GM15510 (cell line): ENCODE data around the gene GLIPR2.

ENCODE experiments used
- POLR2A ChIP-seq: IDR thresholded peaks from 3 replicates; pipeline ENCODE4 v1.6.1; 2011; ENCODE audit warnings: borderline replicate concordance; ENCODE audit not compliant: insufficient read length; ENCODE audit errors: extremely low read depth

Gene GLIPR2

GRCh38 chr9:36192196-36192595 lies 55.7 kb downstream of the GLIPR2 start:
- no peak for TF ChIP-seq POLR2A

GRCh38 chr9:36193023-36193422 lies 56.5 kb downstream of the GLIPR2 start:
- no peak for TF ChIP-seq POLR2A

GRCh38 chr9:36194326-36195000 lies 57.9 kb downstream of the GLIPR2 start:
- no peak for TF ChIP-seq POLR2A

- TF ChIP-seq POLR2A = no peak
Measured at GRCh38 chr9:36204906-36205547, 68.5 kb downstream of the GLIPR2 start.

GRCh38 chr9:36207016-36207415 lies 70.5 kb downstream of the GLIPR2 start:
- no peak for TF ChIP-seq POLR2A

DNA sequence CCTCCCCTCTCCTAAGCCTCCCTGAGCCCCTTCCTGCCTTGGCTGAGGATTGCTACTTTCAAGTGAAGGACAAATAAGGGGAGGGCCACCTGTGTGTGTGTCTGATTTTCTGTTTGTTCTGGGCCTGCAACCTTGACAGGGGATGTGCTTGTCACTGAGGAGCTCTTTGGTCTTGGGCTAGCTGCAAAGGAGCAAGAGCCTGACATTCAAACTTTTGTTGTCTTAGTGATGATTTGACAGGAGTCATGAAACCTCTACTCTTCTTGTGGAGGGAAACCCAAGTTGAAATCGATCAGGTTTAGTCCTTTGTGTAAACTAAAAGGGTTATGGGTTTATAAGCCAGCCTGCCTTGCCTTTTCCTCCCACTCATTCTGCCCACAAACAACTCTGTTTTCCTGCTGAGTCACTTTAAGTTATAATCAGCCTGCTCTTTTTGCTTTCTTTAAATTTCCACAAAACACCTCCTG lies 71.0 kb downstream of the GLIPR2 start:
- TF ChIP-seq POLR2A = no peak

- TF ChIP-seq POLR2A = no peak
Measured at GRCh38 chr9:36208521-36209253, 72.2 kb downstream of the GLIPR2 start.

GRCh38 chr9:36210722-36211121 lies 74.2 kb downstream of the GLIPR2 start:
- TF ChIP-seq POLR2A = no peak

GRCh38 chr9:36211510-36211909 lies 75.0 kb downstream of the GLIPR2 start:
- TF ChIP-seq POLR2A = no peak

DNA sequence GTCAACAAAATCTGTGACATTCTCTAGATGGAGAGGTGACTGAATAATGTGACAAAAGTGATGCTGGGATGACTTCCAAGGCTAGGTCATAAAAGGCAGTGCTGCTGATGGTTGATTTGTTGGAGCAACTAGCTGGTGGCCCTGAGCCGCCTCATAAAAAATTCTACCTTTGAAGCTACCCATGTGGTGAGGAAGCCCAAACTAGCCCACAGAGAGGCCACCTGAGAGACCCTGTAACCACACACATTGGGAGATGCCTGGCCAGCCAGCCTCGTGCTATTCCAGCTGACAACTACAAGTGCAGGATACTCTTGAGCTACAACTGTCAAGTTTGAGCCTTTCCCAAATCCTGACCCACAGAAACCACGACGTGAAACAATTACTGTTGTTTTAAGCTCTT lies 76.9 kb downstream of the GLIPR2 start:
- no peak for TF ChIP-seq POLR2A
